ENCODE data around the gene ASB1. TPM values are rescaled to one million over a fixed set of nuclear protein-coding genes. Genes with fewer than 3 reads are reported as not detected.

Gene ASB1
- total and polyA plus RNA-seq, 2 of the 13 experiments (the other 11 are each of a cell fraction or from before 2014, with no cell fraction given), result 48.6 to 49.2 TPM

DNA sequence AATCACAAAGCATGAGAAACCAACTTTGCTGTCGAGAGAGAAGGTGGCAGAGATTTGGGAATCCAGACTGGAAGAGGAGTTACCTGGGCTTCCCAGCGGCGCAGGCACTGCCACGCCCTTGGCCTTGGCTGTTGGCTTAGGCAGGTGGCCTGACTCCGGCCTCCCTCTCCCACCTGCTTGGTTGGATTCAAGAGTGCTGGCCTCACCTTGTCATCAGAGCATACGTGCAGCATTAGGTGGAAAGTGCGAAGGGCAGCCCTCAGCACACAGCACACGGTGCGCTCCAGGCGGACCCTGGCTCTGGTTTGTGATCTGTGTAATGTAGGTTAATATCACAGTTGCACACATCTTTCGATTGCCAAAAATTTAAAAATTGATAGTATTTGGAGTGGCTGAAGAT, 19.2 kb upstream of the ASB1 start (continued):
- no peak for TF ChIP-seq TCF12 (IDR thresholded peaks at IDR 0.05)
- no peak for TF ChIP-seq TCF12 (CRISPR knock-in tag; IDR thresholded peaks at IDR 0.05)
- 0 out of 2 replicates have a peak, but pooled peaks have one; percentile 40 for TF ChIP-seq ZNF441 (CRISPR knock-in tag; IDR thresholded peaks at IDR 0.05; ENCODE audit: borderline replicate concordance)
- TF ChIP-seq ZBTB38 (CRISPR knock-in tag; IDR thresholded peaks at IDR 0.05), result peak; percentile 78
- TF ChIP-seq NONO (IDR thresholded peaks at IDR 0.05), result no peak
- peak; percentile 51; the same call in 1 of the 2 replicates for TF ChIP-seq NONO (CRISPR knock-in tag; conservative IDR thresholded peaks at IDR 0.05)
- no peak for TF ChIP-seq ARID3A (IDR thresholded peaks at IDR 0.05; ENCODE audit: low read depth, low read length)
- TF ChIP-seq, protein P1, sequence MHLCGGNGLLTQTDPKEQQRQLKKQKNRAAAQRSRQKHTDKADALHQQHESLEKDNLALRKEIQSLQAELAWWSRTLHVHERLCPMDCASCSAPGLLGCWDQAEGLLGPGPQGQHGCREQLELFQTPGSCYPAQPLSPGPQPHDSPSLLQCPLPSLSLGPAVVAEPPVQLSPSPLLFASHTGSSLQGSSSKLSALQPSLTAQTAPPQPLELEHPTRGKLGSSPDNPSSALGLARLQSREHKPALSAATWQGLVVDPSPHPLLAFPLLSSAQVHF (CRISPR knock-in tag; IDR thresholded peaks at IDR 0.05), result 0 out of 2 replicates have a peak, but pooled peaks have one; percentile 24
- TF ChIP-seq MEIS1 (CRISPR knock-in tag; IDR thresholded peaks at IDR 0.05; ENCODE audit: borderline replicate concordance), result no peak
- TF ChIP-seq PHF5A (CRISPR knock-in tag; IDR thresholded peaks at IDR 0.05; ENCODE audit: low read depth, unreplicated experiment), result no peak
- TF ChIP-seq HNF4A (CRISPR knock-in tag; IDR thresholded peaks at IDR 0.05), result 0 out of 2 replicates have a peak, but pooled peaks have one; percentile 12
- no peak for TF ChIP-seq U2AF2 (IDR thresholded peaks at IDR 0.05; ENCODE audit: low read depth, low read length)
- TF ChIP-seq ZFX (CRISPR knock-in tag; IDR thresholded peaks at IDR 0.05; ENCODE audit: low read depth), result no peak
- no peak for TF ChIP-seq ZNF614 (CRISPR knock-in tag; IDR thresholded peaks at IDR 0.05; ENCODE audit: borderline replicate concordance)
- no peak for TF ChIP-seq SNRNP70 (IDR thresholded peaks at IDR 0.05; ENCODE audit: low read depth, low read length)
- no peak for TF ChIP-seq FLYWCH1 (CRISPR knock-in tag; IDR thresholded peaks at IDR 0.05)
- no peak for TF ChIP-seq TFE3 (CRISPR knock-in tag; IDR thresholded peaks at IDR 0.05)
- no peak for TF ChIP-seq ZNF326 (CRISPR knock-in tag; IDR thresholded peaks at IDR 0.05; ENCODE audit: borderline replicate concordance)

Measured in HepG2 (cell line).